Esophagus squamous epithelium (tissue), 5 donors: Measurements from ENCODE around the gene RASGEF1C. TPM values are rescaled to one million over a fixed set of nuclear protein-coding genes. Genes with fewer than 3 reads are reported as not detected.

ENCODE experiments used
- DNase-seq: peaks from one replicate; lab custom pipeline; 2025; lab: John Stamatoyannopoulos, UW
- H3K27ac ChIP-seq, 4 donors: fragments of 200-600 bp; sonication (generic); one replicate each; pipeline ENCODE4 v1.5.1; 2016 to 2019; ENCODE audit warnings: mild to moderate bottlenecking in 1 of 4
- H3K27me3 ChIP-seq, 4 donors: fragments of 200-600 bp; sonication (generic); 1 replicate in 3 of 4; 2 replicates in 1 of 4; pipeline versions ENCODE4 v1.5.1 to v1.6.0; 2017 to 2021; ENCODE audit warnings: antibody characterized with exemption in 1 of 4
- H3K36me3 ChIP-seq, 3 donors: fragments of 200-600 bp; sonication (generic); one replicate each; pipeline ENCODE4 v1.5.1; 2016 to 2019
- H3K4me1 ChIP-seq, 3 donors: fragments of 200-600 bp; sonication (generic); one replicate each; pipeline ENCODE4 v1.5.1; 2017 to 2019
- H3K4me3 ChIP-seq, 4 donors: fragments of 200-600 bp; sonication (generic); 1 replicate in 3 of 4; 2 replicates in 1 of 4; pipeline ENCODE4 v1.5.1; 2016 to 2019; ENCODE audit warnings: mild to moderate bottlenecking in 2 of 4, moderate library complexity in 1 of 4
- H3K9me3 ChIP-seq, 3 donors: fragments of 200-600 bp; sonication (generic); one replicate each; pipeline ENCODE4 v1.5.1; 2016 to 2019
- POLR2A ChIP-seq, 4 donors: fragments of 450-650 bp; IDR thresholded peaks; one replicate each; pipeline ENCODE4 v1.6.1; 2017; ENCODE audit warnings: antibody characterized with exemption in 4 of 4, mild to moderate bottlenecking in 4 of 4, moderate library complexity in 3 of 4
- WGBS, 2 donors: methylation state at CpG; one replicate each; pipeline ENCODE4 v1.1.5; 2018; 5-methylcytosine and 5-hydroxymethylcytosine counted together
- intact Hi-C: fragments of 100-400 bp; cut with DNase I; formaldehyde crosslinking; loops from one replicate; pipeline ENCODE4 v1.15.0; 2022
- total RNA-seq, 4 donors: library from RNA; depleted of rRNA; stranded (reverse); fragments of >200 nt; gene quantifications; one replicate each; pipeline ENCODE4 v1.1.0, GENCODE V29; 2016
- TF ChIP-seq, protein P1 (sequence below), 6 experiments: fragments of 450-650 bp in 4 of 6; fragments of 200-600 bp in 2 of 6; sonication (generic) in 2 of 6; IDR thresholded peaks; one replicate each; pipeline ENCODE4 v1.5.1; 2016 to 2019; ENCODE audit warnings: antibody characterized with exemption in 6 of 6, mild to moderate bottlenecking in 4 of 6, moderate library complexity in 4 of 6
- donor health status: DM: yes; HTN: yes; CAD: no.

Gene RASGEF1C
- total RNA-seq, 4 donors from 2014 or later = 0.19 to 0.26 TPM; not detected in 2

DNA sequence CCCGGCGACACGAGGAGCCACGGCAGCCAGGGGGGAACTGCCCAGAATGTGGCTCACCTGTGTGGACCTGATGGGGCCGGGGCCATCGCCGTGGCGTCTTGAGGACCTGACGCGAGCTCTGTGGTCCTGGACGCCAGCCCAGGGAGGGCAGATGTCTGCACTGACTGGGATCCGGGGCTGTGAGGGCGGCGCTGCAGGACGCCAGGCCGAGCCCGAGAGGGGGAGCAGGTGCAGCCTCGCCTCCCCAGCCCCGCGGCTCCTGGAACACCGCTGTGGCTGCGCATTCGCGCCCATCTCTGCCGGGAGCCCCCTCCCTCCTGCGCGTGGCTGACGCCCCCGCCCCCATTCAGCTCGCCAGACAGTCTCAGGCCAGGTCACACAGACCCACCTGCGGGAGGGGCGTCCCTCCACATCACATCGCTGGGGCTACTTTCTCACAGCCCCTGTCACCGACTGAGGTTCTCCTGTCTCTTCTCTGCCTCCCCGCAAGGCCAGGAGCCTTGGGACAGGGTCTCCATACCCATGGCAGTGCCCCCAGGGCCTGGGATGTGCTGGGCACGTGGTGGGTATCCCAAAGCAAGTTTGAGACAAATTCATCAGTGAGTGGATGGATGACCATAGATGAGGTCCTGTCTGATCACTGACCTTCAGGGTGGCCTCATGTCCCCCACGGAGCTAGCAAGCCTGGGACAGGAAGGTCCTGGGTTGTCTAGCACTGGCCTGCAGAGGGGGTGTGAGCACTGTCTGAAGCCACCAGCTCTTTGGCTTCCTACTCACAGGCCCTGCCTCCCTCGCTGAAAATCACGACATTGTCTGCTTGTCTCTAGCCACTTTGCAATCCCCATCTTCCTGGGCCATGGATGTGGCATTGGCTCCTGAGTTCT, 47.3 kb downstream of the RASGEF1C start:
- TF ChIP-seq, protein P1, sequence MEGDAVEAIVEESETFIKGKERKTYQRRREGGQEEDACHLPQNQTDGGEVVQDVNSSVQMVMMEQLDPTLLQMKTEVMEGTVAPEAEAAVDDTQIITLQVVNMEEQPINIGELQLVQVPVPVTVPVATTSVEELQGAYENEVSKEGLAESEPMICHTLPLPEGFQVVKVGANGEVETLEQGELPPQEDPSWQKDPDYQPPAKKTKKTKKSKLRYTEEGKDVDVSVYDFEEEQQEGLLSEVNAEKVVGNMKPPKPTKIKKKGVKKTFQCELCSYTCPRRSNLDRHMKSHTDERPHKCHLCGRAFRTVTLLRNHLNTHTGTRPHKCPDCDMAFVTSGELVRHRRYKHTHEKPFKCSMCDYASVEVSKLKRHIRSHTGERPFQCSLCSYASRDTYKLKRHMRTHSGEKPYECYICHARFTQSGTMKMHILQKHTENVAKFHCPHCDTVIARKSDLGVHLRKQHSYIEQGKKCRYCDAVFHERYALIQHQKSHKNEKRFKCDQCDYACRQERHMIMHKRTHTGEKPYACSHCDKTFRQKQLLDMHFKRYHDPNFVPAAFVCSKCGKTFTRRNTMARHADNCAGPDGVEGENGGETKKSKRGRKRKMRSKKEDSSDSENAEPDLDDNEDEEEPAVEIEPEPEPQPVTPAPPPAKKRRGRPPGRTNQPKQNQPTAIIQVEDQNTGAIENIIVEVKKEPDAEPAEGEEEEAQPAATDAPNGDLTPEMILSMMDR (IDR thresholded peaks at IDR 0.05) = no peak
- TF ChIP-seq POLR2A (IDR thresholded peaks at IDR 0.05) = no peak
- no peaks in the 10 kb centered on the region for H3K9me3 ChIP-seq
- WGBS, 2 donors = 67 to 71% methylated on average over 1 to 3 of the region's 39 CpGs
- intact Hi-C loops = no loop called here
- no peak overlapping the region for H3K4me3 ChIP-seq
- H3K4me1 ChIP-seq = peaks cover 0 to 6% (median 0%) of the 10 kb centered on the region in 3 donors
- no peaks in the 10 kb centered on the region for H3K36me3 ChIP-seq
- peaks cover 0 to 17% (median 0%) of the 10 kb centered on the region in 4 donors for H3K27me3 ChIP-seq
- H3K27ac ChIP-seq = no peak overlapping the region
- DNase-seq = no peak

DNA sequence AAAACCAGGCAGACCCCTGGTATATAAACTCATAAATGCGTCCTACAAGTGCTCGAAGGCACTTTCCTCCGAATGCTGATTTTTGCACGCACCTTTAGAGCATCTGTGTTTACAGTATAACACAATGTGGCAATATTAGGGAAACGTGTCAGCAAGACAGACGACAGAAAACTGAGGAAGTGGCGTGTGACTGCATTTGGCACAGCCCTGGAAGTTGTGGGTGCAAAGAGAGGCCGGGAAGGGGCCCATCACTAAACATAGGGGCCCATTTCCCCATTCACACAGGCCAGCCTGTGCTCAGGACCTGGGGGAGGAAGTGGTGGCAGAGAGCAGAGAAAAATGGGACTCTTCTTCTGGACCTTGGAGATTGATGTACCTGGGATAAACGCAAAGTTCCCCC, 48.2 kb downstream of the RASGEF1C start:
- intact Hi-C loops = no loop called here
- Histone ChIP-seq H3K4me1 (peaks cover 0 to 6% (median 0%) of the 10 kb centered on the region in 3 donors), H3K9me3 (no peaks in the 10 kb centered on the region), H3K36me3 (no peaks in the 10 kb centered on the region), H3K27ac (no peak overlapping the region), H3K4me3 (no peak overlapping the region), H3K27me3 (peaks cover 0 to 22% (median 0%) of the 10 kb centered on the region in 4 donors)
- DNase-seq = no peak
- WGBS, 2 donors = 49 to 55% methylated on average over 9 of the region's 9 CpGs
- TF ChIP-seq POLR2A (IDR thresholded peaks at IDR 0.05) = no peak
- TF ChIP-seq, protein P1 (IDR thresholded peaks at IDR 0.05) = no peak

DNA sequence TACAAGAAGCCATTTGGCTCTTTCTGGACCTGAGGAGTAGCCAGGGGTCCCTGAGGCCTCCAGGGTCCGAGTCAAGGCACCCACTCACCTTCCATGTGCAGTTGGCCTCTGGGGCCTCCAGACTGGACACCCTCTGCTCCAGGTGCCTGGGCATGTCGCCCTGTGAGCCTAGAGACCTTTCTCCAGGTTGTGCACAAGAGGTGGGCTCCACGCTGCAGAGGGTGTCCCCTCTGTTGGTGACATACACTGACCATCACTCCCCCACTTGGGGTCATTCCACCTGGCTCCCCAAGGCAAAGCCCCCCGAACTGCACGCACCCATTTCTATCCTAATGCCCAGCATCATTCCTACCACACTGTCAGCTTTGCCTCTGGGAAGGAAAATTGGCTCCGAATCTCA, 48.8 kb downstream of the RASGEF1C start:
- no peak for DNase-seq
- WGBS, 2 donors = 83 to 87% methylated on average over 4 of the region's 6 CpGs
- peaks cover 0 to 6% (median 0%) of the 10 kb centered on the region in 3 donors for H3K4me1 ChIP-seq
- no peaks in the 10 kb centered on the region for H3K9me3 ChIP-seq
- H3K36me3 ChIP-seq = no peaks in the 10 kb centered on the region
- TF ChIP-seq POLR2A (IDR thresholded peaks at IDR 0.05) = no peak
- TF ChIP-seq, protein P1 (IDR thresholded peaks at IDR 0.05) = no peak
- no peak overlapping the region for H3K27ac ChIP-seq
- H3K27me3 ChIP-seq = peaks cover 0 to 22% (median 0%) of the 10 kb centered on the region in 4 donors
- H3K4me3 ChIP-seq = no peak overlapping the region
- intact Hi-C loops = no loop called here

DNA sequence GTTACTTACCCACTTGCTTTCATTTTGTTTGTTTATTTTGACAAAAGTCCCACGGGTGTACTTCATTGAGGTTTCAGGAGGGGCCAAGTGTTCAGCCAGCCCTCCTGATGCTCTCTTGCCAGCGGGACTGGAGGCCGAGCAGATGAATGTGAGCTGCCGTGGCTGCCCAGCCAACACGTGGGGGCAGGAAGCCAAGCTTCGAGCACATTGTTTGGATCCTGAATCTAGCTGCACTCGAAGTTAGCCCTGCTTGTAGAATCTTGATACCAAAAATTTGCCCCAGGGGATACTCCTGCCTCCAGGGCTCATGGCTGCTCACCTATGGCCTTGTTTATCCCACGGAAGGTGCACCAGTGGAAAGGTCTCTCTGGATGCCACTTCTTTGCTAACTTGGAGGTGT, 49.3 kb downstream of the RASGEF1C start:
- Histone ChIP-seq H3K27ac (no peak overlapping the region), H3K27me3 (peaks cover 0 to 22% (median 0%) of the 10 kb centered on the region in 4 donors), H3K4me3 (no peak overlapping the region), H3K36me3 (no peaks in the 10 kb centered on the region), H3K4me1 (peaks cover 0 to 6% (median 0%) of the 10 kb centered on the region in 3 donors), H3K9me3 (no peaks in the 10 kb centered on the region)
- TF ChIP-seq POLR2A (IDR thresholded peaks at IDR 0.05) = no peak
- TF ChIP-seq, protein P1 (IDR thresholded peaks at IDR 0.05) = no peak
- intact Hi-C loops = no loop called here
- DNase-seq = no peak
- WGBS, 2 donors = 7 to 16% methylated on average over 3 to 8 of the region's 8 CpGs

DNA sequence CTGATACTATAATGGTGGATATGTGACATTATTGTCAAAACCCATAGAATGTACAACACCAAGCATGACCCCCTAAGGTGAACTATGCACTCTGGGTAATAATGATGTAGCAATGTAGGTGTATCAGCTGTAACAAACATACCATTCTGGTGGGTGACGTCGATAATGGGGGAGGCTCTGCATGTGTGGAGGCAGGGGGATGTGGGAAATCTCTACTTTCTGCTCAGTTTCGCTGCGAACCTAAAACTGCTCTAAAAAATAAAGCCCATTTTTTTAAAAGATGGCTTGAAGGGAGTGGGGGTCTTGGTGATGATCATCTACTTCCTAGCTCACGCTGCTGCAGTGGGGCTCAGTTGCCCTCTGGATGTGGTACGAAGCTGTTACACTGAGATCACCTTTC, 51.1 kb downstream of the RASGEF1C start:
- no peak for DNase-seq
- 86 to 87% methylated on average over 6 of the region's 6 CpGs for WGBS, 2 donors
- Histone ChIP-seq H3K27me3 (peaks cover 0 to 22% (median 0%) of the 10 kb centered on the region in 4 donors), H3K9me3 (no peaks in the 10 kb centered on the region), H3K4me3 (no peak overlapping the region), H3K27ac (no peak overlapping the region), H3K4me1 (peaks cover 0 to 6% (median 0%) of the 10 kb centered on the region in 3 donors), H3K36me3 (no peaks in the 10 kb centered on the region)
- intact Hi-C loops = no loop called here
- TF ChIP-seq POLR2A (IDR thresholded peaks at IDR 0.05) = no peak
- TF ChIP-seq, protein P1 (IDR thresholded peaks at IDR 0.05) = no peak
